KG1 (cell line): Measurements from ENCODE around the gene TMEM129.

Experiments used
- DNase-seq: peaks from one replicate; lab custom pipeline; 2025; lab: John Stamatoyannopoulos, UW

Gene TMEM129

DNA sequence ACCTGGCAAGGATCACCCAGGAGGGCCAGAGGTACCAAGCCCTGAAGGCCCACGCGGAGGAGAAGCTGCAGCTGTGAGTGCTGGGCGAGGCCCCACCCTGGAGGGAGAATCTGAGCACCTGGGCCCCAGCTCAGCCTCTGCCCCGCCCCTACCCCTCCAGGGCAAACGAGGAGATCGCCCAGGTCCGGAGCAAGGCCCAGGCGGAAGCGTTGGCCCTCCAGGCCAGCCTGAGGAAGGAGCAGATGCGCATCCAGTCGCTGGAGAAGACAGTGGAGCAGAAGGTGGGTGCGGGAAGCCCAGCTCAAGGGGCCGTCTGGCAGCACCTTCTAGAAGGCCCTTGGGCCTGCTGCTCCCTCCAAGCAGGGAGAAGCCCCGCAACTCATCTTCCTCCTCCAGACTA lies 23.4 kb upstream of the TMEM129 start:
- no peak for DNase-seq

DNA sequence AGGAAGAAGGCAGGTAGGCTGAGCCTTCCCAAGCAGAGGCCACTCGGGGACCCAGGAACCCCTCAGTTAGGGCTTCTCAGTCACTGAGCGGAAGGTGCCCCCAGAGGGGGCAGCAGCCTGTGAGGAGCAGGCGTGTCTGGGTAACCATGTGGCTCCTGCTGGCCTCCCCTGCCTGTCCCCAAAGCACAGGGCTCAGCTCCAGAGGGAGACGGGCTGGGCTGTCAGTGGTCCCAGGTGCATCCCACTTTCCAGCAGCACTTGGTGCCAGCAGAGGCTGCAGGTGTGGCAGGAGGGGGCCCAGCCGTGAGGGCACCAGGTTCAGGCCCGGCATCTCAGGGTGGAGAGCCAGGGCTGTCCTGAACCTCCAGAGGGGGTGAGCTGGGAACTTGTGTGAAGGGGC lies 22.9 kb upstream of the TMEM129 start:
- DNase-seq: no peak

DNA sequence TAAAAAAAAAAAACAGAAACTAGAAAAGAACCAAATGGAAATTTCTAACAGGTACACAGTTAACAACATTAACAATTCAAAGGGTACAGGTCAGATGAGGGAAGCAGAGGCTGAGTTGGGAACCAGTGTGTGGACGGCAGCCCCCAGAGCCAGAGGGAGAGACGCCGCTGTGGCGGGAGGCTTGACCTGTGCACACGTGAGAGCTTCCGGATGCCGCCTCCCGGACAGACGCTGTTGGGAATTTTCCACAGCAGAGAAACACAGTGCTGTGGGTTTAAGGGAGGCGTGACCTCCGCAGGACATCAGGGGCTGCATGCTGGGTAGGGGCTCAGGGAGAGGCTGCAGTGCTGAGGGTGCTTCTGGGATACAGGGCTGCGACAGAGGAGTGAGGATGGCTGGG lies 22.4 kb upstream of the TMEM129 start:
- no peak for DNase-seq

DNA sequence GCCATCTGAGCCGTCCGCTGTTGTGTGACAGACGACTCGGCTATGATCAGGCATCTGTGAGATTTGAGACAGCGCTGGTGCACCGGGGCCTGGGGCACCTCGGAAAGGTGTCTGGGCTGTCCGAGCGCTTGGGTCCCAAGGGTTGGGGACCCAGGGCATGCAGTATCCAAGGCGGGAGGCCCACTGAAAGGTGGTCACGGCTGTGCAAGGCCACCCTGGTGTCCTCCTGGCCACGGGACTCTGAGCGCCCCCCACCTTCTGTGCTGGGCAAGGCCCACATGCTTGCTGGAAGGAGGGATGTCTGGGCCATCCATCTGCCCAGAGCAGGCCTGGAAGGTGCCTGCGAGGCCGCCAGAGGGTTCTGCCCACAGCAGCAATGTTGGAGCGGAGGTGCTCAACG lies 20.1 kb upstream of the TMEM129 start:
- DNase-seq: no peak

DNA sequence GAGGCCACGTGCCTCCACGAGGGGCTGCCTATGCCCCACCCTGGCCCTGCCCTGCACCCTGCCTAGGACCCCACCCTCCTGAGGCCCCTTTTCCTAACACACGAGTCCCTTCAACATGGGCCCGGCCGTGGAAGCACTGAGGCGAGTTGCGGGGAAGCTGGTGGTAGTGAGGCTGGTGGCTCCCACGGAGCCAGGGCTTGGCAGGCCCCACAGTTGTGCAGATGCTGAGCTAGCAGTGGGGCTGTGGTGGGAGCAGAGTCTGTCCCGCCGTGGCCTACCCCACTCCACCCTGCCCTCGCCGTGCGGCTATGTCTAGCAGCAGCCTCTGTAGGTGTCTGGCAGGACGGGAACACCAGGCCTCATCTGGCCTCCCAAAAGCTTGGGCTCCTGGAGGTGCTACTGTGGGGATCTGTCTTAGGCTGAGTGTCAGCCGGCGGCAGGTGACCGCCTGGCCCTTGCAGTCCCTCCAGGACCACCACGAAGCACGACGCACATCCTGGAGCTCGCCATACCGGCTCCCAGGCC lies 19.0 kb upstream of the TMEM129 start:
- no peak for DNase-seq

DNA sequence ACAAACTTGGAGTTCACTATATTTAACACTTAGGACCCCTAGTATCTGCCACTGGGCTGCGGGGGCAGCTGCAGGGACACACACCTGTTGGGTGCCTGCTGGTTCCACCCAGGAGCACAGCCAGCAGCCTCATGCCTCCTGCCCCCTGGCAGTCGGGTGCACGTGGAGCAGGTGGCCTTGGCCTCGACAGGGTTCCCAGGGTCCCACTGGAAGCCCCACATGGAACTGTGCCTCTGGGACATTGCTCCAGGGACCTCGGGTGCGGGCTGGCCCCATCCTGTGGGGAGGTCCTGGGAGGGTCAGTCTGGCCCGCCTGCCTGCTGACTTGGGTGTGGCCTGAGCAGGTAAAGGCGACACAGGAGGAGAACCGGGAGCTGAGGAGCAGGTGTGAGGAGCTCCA lies 18.2 kb upstream of the TMEM129 start:
- DNase-seq: no peak

DNA sequence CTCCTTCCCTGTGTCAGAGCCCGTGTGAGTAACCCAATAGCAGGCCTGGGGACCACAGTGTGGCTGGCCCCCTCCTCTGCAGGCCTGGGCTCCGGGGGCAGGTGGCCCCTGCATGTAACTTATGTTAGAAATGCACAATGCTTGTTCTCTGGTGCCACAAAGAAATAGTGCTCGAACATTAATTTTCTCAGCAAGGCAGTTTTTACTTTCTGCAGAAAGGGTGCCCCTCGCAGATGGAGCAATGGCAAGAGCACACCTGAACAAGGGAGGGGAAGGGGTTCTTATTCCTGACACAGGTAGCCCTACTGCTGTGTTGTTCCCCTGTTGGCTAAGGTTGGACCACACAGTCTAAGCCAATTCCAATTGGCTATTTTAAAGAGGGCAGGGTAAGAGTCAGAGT lies 17.3 kb upstream of the TMEM129 start:
- no peak for DNase-seq

DNA sequence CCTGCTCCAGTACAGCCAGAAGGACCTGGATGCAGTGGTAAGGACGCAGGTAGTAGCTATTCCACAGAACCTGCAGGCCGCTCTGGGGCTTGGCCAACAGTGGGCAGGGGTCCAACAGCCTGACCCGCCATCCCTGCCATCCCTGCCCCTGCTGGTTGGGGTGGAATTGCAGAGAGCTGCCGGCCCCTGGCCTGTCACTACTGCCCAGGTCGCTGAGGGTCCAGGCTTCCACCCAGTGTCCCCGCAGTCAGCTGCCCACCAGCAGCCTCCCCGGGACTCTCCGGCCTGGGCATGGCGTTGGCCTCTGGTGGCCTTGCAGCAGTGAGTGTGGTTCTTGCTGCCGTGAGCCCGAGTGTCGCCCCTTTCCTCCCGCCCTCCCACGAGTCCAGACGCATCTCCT lies 16.5 kb upstream of the TMEM129 start:
- DNase-seq: no peak

DNA sequence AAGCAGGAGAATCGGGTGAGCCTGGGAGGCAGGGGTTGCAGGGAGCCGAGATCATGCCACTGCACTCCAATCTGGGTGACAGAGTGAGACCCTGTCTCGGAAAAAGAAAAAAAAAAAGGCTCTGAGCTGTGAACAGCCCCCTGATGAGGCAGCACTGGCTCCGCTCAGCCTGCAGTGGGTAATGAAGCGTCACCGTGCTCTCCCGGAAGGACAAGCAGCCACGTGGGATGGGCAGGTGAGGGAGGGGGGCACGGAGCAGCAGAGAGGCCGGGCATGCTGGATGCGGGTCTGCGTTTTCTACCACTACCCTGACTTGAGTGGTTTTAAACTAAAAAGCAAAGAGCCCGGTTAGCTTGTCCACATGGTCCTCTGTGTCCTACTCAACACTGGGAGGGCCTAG lies 15.7 kb upstream of the TMEM129 start:
- no peak for DNase-seq

DNA sequence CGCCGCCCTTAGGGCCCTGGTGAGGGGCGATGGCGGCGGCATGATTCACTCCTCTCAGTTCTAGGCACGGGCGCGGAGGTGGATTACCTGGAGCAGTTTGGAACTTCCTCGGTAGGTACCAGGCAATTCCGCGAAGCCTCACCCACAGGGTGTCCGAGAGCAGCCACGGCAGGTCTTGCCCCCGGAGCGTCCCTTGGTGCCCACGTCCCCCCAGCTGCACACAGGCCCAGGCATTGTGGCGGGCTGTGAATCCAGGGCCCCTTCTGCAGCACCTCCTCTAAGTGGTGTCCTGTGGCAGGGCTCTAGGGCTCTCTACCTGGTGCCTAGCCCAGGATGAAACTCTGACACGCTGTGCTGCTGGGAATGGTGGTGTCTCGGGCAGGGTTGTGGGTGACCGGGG lies 14.1 kb upstream of the TMEM129 start:
- no peak for DNase-seq

DNA sequence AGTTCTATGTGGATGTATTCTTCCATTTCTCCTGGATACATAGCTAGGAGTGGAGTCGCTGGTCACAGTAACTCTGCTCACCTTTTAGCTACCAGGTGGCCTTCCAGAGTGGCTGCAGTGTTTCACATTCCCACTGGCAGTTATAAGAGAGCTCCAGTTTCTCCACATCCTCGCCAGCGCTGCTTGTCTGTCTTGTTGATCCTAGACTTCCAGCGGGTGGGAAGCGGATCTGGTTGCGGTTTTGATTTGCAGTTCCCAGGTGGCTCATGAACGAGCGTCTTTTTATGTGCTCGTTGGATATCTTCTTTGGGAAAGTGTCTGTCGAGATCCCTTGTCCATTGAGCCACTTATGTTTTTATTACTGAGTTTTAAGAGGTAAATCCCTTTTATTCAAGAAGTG lies 11.8 kb upstream of the TMEM129 start:
- DNase-seq: no peak

DNA sequence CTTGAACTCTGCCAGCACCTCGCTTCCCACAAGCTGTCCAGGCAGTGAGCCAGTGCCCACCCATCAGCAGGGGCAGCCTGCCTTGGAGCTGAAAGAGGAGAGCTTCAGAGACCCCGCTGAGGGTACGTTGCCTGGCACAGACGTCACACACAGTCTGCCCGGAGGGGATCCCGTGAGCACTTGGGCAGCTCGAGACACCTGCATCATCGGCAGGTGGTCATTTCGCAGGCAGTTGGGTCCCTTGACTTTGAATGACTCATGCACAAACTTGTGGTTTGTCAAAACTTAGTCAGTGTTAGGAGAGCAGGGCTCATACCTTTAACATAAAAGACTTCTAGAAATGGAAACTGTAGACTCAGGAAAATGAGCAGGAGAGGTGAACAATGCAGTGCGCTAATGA lies 10.1 kb upstream of the TMEM129 start:
- DNase-seq: no peak

DNA sequence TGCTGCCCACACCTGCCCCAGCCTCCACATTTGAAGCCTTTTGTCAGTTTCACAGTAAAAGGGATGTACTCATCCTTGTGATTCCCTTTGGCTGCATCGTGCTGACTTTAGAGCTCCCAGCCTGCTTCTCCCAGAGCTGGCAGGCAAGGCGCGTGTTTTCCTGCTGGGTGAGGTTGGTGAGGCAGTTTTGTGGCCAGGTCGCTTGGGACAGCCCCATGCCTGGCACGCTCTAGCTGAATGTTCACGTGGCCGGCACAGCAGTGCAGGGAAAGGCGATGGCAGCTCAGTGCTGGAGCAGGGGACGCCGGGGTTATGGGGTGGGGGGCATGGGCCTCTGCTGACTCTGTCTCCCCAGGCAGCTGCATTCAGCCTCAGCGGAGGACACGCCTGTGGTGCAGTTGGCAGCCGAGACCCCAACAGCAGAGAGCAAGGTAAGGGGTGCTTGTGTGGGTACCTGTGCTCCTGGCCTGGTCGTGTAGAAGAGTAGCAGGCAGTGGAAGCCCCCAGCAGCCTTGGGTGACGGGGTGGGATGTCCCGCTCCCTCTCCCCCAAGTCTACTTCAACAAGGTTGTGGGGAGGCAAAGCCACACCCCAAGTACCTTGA lies 9.5 kb upstream of the TMEM129 start:
- DNase-seq: no peak

DNA sequence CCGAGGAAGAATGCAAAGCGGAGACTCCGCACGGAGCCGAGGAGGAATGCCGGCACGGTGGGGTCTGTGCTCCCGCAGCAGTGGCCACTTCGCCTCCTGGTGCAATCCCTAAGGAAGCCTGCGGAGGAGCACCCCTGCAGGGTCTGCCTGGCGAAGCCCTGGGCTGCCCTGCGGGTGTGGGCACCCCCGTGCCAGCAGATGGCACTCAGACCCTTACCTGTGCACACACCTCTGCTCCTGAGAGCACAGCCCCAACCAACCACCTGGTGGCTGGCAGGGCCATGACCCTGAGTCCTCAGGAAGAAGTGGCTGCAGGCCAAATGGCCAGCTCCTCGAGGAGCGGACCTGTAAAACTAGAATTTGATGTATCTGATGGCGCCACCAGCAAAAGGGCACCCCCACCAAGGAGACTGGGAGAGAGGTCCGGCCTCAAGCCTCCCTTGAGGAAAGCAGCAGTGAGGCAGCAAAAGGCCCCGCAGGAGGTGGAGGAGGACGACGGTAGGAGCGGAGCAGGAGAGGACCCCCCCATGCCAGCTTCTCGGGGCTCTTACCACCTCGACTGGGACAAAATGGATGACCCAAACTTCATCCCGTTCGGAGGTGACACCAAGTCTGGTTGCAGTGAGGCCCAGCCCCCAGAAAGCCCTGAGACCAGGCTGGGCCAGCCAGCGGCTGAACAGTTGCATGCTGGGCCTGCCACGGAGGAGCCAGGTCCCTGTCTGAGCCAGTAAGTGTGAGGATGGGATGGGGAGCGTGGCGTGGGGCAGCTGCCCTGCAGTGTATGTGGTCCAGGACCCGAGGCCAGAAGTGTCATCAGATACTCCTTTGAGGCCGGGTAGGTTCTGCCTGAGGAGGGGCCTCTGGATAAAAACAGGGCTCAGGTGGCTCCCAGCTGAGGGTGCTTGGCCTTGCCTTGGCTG lies 7.2 kb upstream of the TMEM129 start:
- DNase-seq: no peak

DNA sequence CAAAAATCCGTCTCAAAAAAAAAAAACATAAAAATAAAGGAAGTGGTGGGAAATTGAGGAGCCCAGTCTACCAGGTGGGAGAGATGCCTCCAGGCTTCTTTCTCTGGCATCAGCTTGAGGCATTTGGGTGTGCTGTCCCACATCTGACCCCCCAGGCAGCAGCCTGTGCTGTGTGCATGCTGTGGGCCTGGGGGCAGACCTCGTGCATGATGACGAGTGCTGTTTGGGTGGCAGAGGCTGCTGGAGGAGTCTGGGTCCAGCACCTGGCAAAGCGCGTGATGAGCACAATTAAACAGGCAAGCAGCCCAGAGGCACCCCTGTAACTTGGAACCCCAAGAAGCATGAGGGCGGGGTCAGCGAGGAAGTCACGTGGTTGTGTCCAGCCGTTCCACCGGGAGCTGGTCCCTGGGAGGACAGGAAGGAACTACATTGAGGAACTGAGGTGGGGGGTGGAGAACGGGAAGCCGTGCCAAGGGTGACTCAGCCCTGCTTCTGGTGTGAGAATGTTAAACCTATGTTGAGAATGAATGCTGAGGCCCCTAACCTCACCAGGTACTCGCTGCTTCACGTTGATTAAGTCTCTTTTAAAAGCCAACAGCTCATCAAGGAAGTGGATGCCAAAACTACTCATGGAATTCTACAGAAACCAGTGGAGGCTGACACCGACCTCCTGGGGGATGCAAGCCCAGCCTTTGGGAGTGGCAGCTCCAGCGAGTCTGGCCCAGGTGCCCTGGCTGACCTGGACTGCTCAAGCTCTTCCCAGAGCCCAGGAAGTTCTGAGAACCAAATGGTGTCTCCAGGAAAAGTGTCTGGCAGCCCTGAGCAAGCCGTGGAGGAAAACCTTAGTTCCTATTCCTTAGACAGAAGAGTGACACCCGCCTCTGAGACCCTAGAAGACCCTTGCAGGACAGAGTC lies 6.3 kb upstream of the TMEM129 start:
- no peak for DNase-seq

DNA sequence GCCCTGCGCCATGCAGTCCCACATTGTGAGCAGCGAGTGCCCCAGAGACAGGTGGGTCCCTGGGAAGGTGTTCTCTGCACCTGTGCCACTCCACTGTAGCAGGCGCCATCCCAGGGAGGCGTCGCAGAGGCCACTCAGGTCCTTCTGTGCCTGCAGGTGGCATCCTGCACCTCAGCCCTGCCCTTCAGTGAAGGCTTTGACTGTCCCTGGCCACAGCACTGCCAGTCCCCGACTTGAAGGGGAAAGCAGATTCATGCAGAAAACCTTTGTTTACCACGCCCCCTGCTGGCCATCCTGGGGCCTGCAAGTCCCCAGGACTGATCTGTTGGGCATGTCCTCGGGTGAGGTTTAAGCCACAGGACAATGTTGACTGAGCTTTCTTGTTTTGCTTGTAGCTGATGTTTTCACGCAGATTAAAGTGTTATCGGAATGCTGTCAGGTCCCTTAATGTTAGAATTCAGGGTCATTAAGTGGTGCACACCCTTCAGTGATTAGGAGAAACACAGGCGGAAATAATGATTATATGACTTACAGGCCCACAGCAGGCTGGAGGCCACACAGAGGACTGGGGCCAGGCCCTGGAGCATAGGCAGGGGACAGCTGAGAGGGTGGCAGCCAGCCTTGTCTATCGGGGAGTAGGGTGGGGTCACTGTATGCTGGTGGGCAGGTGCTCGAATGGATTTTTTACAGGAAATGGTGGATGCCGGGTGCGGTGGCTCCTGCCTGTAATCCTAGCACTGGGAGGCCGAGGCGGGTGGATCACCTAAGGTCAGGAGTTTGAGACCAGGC lies 5.2 kb upstream of the TMEM129 start:
- DNase-seq: peak; percentile 54

DNA sequence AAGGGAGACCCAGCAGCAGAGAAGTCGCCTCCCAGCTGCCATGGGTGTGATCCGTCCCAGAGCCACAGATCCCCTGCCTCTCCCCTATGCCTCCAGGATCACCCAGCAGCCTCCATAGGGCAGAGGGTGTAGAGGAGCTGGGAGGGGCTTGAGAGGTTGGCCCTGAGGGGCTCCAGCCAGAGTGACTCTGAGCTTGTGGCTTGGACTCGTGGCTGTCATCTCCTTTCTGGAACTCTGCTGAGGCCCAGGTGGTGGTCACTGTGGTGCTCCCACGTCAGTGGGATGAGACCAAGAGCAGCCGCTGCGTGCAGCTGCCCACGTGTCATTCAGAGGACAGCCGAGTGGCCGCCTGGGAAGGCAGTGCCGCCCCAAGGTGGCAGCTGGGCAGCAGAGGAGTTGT lies 4.4 kb upstream of the TMEM129 start:
- no peak for DNase-seq

DNA sequence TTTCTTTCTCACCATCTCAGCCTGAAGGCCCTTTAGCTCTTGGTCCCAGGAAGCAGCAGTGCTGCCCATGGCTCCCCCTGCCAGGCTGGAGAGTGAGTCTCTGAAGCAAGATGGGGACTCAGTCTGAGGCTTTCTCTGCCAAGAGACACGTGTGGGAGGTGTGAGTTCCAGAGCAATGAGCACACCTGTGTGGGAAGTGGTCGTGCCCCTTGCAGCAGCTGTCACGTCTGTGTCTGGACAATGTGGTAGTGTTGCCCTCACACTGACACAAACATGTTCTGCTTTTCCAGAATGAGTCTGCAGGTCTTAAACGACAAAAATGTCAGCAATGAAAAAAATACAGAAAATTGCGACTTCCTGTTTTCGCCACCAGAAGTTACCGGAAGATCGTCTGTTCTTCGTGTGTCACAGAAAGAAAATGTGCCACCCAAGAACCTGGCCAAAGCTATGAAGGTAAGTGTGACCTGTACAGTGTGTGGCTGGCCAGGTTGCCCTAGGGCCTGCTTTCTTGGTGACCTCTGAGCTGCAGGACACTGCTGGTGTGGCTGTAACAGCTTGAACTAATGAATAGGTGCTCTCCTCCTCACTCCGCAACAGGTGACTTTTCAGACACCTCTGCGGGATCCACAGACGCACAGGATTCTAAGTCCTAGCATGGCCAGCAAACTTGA lies 2.1 kb upstream of the TMEM129 start:
- peak; percentile 73 for DNase-seq

DNA sequence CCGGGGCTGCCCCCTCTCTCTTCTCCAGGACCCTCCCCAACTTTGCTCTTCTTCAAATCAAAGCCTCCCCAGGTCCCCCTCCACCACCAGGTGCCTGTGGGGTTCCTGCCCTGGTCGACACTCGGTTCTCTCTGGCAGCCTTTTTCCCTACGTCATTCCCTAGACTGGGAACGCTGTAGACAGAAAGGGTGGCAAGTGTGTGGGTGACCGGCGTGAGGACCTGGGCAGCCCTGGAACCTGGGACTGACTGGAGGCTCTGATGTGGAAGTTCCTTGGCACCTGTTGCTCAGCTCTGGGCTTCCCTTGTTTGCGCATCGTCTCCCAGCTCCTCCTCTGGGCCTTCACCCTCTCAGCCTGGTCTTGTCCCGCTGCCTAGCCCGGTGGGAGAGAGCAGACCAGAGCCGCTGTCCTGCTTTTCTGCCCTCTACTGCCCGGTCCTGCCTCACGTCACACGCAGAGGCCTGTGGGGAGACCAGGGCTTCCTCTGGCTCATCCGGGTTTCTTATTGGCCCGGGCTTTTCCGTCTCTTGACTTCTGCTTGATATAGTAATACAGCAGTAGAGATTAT lies 1.5 kb upstream of the TMEM129 start:
- peak; percentile 73 for DNase-seq

DNA sequence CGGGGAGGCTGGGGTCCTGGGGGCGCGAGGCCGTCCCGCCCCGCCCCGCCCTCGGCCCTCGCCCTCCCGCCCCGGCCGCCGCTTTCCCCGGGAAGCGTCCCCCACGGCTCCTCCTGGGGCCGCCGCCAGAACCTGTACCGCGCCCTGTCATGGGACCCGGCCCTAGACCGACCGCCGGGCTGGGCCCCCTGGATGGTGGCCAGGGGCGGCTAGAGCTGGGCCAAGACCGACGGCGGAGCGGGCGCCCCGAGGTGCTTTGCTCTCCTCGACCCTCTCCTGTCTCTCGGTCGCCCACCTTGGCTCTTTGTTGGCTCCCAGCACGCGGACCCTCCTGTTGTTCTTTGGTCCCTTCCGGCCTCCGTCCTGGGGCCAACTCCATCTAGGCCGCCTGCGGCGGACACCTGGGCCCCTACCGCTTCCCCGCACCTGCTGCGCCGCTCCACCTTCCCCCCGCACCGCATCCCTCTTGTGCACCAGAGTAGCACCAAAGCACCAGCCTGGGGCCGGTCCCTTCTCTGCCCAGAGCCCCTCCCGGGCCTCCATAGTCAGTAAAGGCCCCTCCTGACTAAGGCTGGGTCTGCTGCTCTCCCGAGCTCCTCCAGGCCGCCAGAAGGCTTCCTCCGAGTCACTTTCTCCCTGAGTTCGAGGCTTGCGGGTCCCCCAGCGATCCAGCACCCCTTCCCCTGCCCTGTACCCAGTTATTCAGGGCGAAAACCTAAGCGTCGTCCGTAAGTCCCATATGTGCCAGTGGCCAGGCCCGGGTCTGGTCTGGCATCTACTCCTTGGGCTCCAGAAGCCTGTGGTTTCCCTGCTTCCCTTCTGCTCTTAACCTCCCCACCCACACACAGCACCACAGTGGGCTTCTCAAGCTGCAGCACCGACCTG lies 785 bp upstream of the TMEM129 start:
- no peak for DNase-seq
